K562 (cell line): ENCODE results near the gene HSD11B2. TPM values are rescaled to one million over a fixed set of nuclear protein-coding genes. Genes with fewer than 3 reads are reported as not detected.

Experiments used
- ATAC-seq: fragments of 200-7000 bp; cut with Tn5 transposase; 3 replicates; pipeline ENCODE4 v1.9.1; 2020; ENCODE audit warnings: moderate library complexity
- BruUV-seq: library from RNA; stranded (reverse); fragments of 400-500 nt; replicated peaks from 2 replicates; lab custom pipeline; 2021; lab: Mats Ljungman, UMichigan
- CTCF ChIA-PET: fragments of 300-600 bp; formaldehyde crosslinking; extraction: SDS; loops from one replicate; lab custom pipeline; 2021; ENCODE audit warnings: low intra/inter-chr PET ratio; lab: Yijun Ruan, JAX
- POLR2A ChIA-PET: fragments of 300-600, 350-650 bp; sonication (Branson Sonifier 250); formaldehyde crosslinking; extraction: SDS; loops from one replicate; lab custom pipeline; 2021; ENCODE audit warnings: antibody characterized with exemption, inconsistent platforms; lab: Yijun Ruan, JAX
- DNase-seq, 4 experiments: peaks; one replicate each; pipeline versions ENCODE4 v3.0.0 to v3.0.0-alpha.2; 2011 to 2018; ENCODE audit warnings: low spot score in 3 of 4, mixed read lengths in 3 of 4; ENCODE audit errors: extremely low read depth in 1 of 4
- FAIRE-seq: peaks from 2 replicates; lab custom pipeline; 2011; peaks lifted over from hg19 to GRCh38; lab: Jason Lieb, UNC
- H2AFZ ChIP-seq: 2 replicates; pipeline ENCODE4 v1.6.0; 2011; ENCODE audit warnings: low read depth, low read length, control low read depth, inconsistent platforms
- H3K27ac ChIP-seq: fragments of 200-600 bp; 3 replicates; pipeline ENCODE4 v1.8.0; 2011; ENCODE audit warnings: low read depth, mild to moderate bottlenecking, control low read depth, inconsistent platforms, low read length, moderate library complexity, mixed read lengths; ENCODE audit errors: extremely low read depth
- H3K27me3 ChIP-seq, 2 experiments: fragments of 300-600 bp in 1 of 2; 2 replicates in 1 of 2; 3 replicates in 1 of 2; pipeline versions ENCODE4 v1.6.0 to v1.8.0; 2011; ENCODE audit warnings: inconsistent platforms in 2 of 2, low read length in 2 of 2, mild to moderate bottlenecking in 1 of 2, mixed read lengths in 1 of 2, moderate library complexity in 1 of 2; ENCODE audit not compliant: control insufficient read depth in 2 of 2, insufficient read depth in 2 of 2
- H3K36me3 ChIP-seq: fragments of 300-600 bp; 3 replicates; pipeline ENCODE4 v1.8.0; 2011; ENCODE audit warnings: mild to moderate bottlenecking, low read length, inconsistent platforms; ENCODE audit not compliant: control insufficient read depth, insufficient read depth
- H3K4me1 ChIP-seq, 2 experiments: fragments of 200-600 bp in 1 of 2; replicated peaks in 1 of 2; 2 replicates in 1 of 2; 3 replicates in 1 of 2; pipeline versions ENCODE4 v1.5.1 to v1.8.0; 2011; ENCODE audit warnings: inconsistent platforms in 2 of 2, low read length in 2 of 2, mild to moderate bottlenecking in 1 of 2, mixed read lengths in 1 of 2, moderate library complexity in 1 of 2; ENCODE audit not compliant: control insufficient read depth in 2 of 2, insufficient read depth in 2 of 2
- H3K4me2 ChIP-seq: 2 replicates; pipeline ENCODE4 v1.6.1; 2011; ENCODE audit warnings: low read length, control low read depth, inconsistent platforms, mixed read lengths; ENCODE audit not compliant: insufficient read depth
- H3K4me3 ChIP-seq: fragments of 200-600 bp; sonication (generic), shearing (Covaris generic); 2 replicates; pipeline ENCODE4 v1.5.1; 2016; ENCODE audit warnings: control low read depth, inconsistent platforms
- H3K79me2 ChIP-seq: fragments of 200-600 bp; 3 replicates; pipeline ENCODE4 v1.8.0; 2011; ENCODE audit warnings: low read length, inconsistent platforms; ENCODE audit not compliant: control insufficient read depth, insufficient read depth
- H3K9ac ChIP-seq, 2 experiments: 2 replicates each; pipeline versions ENCODE4 v1.6.0 to v1.6.1; 2011; ENCODE audit warnings: low read depth in 2 of 2, low read length in 2 of 2, control low read depth in 1 of 2, inconsistent platforms in 1 of 2, mild to moderate bottlenecking in 1 of 2, mixed read lengths in 1 of 2; ENCODE audit not compliant: insufficient read depth in 1 of 2
- H3K9me1 ChIP-seq: one replicate; pipeline ENCODE4 v1.6.0; 2011; ENCODE audit warnings: inconsistent platforms, mild to moderate bottlenecking, low read length, moderate library complexity; ENCODE audit not compliant: control insufficient read depth, insufficient read depth
- H3K9me3 ChIP-seq: replicated peaks from 2 replicates; pipeline ENCODE4 v1.5.1; 2011; ENCODE audit warnings: low read depth, low read length, inconsistent platforms; ENCODE audit not compliant: control insufficient read depth, insufficient read depth
- H4K20me1 ChIP-seq: replicated peaks from 2 replicates; pipeline ENCODE4 v1.6.1; 2011; ENCODE audit warnings: low read length, inconsistent platforms, mixed read lengths; ENCODE audit not compliant: control insufficient read depth, insufficient read depth
- C11orf30 ChIP-seq: fragments of 450-650 bp; IDR thresholded peaks from 2 replicates; pipeline ENCODE4 v1.6.1; 2016; ENCODE audit warnings: low read depth, mild to moderate bottlenecking
- E2F5 ChIP-seq: sonication (generic); formaldehyde crosslinking; IDR thresholded peaks from 2 replicates; pipeline ENCODE4 v1.8.0; 2022; ENCODE audit warnings: mild to moderate bottlenecking, missing genetic modification reagents
- GABPB2 ChIP-seq: fragments of 250-450 bp; sonication (Bioruptor Pico); conservative IDR thresholded peaks from 2 replicates; pipeline ENCODE4 v1.5.1; 2021; ENCODE audit warnings: mild to moderate bottlenecking
- HDAC6 ChIP-seq: IDR thresholded peaks from 2 replicates; pipeline ENCODE4 v1.6.1; 2012; ENCODE audit warnings: low read depth, mild to moderate bottlenecking, control low read depth, inconsistent platforms, low read length, moderate library complexity
- MIER1 ChIP-seq: fragments of 450-650 bp; IDR thresholded peaks from 2 replicates; pipeline ENCODE4 v1.6.1; 2016; ENCODE audit warnings: antibody characterized with exemption, mild to moderate bottlenecking, low read depth
- RFX7 ChIP-seq: fragments of 250-450 bp; sonication (Bioruptor Pico); IDR thresholded peaks from 2 replicates; pipeline ENCODE4 v1.5.1; 2021; ENCODE audit warnings: mild to moderate bottlenecking
- THRAP3 ChIP-seq: fragments of 450-650 bp; IDR thresholded peaks from 2 replicates; pipeline ENCODE4 v1.6.1; 2016; ENCODE audit warnings: mild to moderate bottlenecking, inconsistent platforms, borderline replicate concordance
- ZKSCAN3 ChIP-seq: fragments of 250-450 bp; sonication (Bioruptor Pico); IDR thresholded peaks from 2 replicates; pipeline ENCODE4 v1.4.0; 2020
- ZNF232 ChIP-seq: sonication (generic); formaldehyde crosslinking; IDR thresholded peaks from 2 replicates; pipeline ENCODE4 v1.8.0; 2022; ENCODE audit warnings: mild to moderate bottlenecking, missing genetic modification reagents
- ZNF277 ChIP-seq: fragments of 250-450 bp; sonication (Bioruptor Pico); IDR thresholded peaks from 2 replicates; pipeline ENCODE4 v1.8.0; 2022; ENCODE audit warnings: inconsistent platforms, mild to moderate bottlenecking, moderate library complexity, borderline replicate concordance
- ZNF324 ChIP-seq: fragments of 250-450 bp; sonication (Bioruptor Pico); IDR thresholded peaks from 2 replicates; pipeline ENCODE4 v1.4.0; 2020; ENCODE audit warnings: mild to moderate bottlenecking
- WGBS: fragments of 100-300 bp; shearing (Covaris generic); methylation state at CpG from one replicate; pipeline ENCODE4 v1.1.6; 2016; ENCODE audit warnings: low coverage, mixed read lengths; ENCODE audit not compliant: insufficient coverage; ENCODE audit errors: missing lambda C conversion rate; 5-methylcytosine and 5-hydroxymethylcytosine counted together
- in situ Hi-C: fragments of 300-500 bp; cut with MboI; formaldehyde crosslinking; loops from 4 replicates; pipeline ENCODE4 v1.15.0; 2018; ENCODE audit warnings: inconsistent platforms, mixed read lengths
- intact Hi-C: fragments of 100-400 bp; cut with micrococcal nuclease; formaldehyde crosslinking; loops from 2 replicates; pipeline ENCODE4 v1.14.2; 2022
- polyA plus RNA-seq, 8 experiments: library from polyadenylated mRNA; depleted of rRNA in 4 of 8; stranded (reverse) in 5 of 8; unstranded in 3 of 8; fragments of >200 nt; fragmentation: Nextera tagmentation in 2 of 8; fragmentation: Illumina TruSeq in 1 of 8; extraction: Ambion mirVana in 2 of 8; extraction: Trizol in 1 of 8; gene quantifications; 2 replicates each; pipeline versions ENCODE4 v1.2.1 to v1.2.3, GENCODE V29; 2011 to 2014; ENCODE audit warnings: inconsistent platforms in 1 of 8, missing spikeins in 1 of 8
- total RNA-seq, 7 experiments: library from RNA; depleted of rRNA in 6 of 7; stranded (reverse); fragments of >200 nt in 6 of 7; fragmentation: Illumina TruSeq in 2 of 7; extraction: Trizol in 2 of 7; gene quantifications; 2 replicates each; pipeline versions ENCODE4 v1.2.1 to v1.2.3, GENCODE V29; 2011 to 2021; ENCODE audit warnings: low replicate concordance in 1 of 7
- TF ChIP-seq, protein P1 (sequence below): sonication (generic); formaldehyde crosslinking; IDR thresholded peaks from 2 replicates; pipeline ENCODE4 v1.8.0; 2022; ENCODE audit warnings: missing genetic modification reagents, mild to moderate bottlenecking, borderline replicate concordance
- TF ChIP-seq, protein P2 (sequence below): fragments of 250-450 bp; sonication (Bioruptor Pico); IDR thresholded peaks from 2 replicates; pipeline ENCODE4 v1.8.0; 2022; ENCODE audit warnings: inconsistent platforms
- TF ChIP-seq, protein P3 (sequence below): fragments of 250-450 bp; sonication (Bioruptor Pico); IDR thresholded peaks from 2 replicates; pipeline ENCODE4 v1.8.0; 2022; ENCODE audit warnings: moderate library complexity, mild to moderate bottlenecking, inconsistent platforms

HSD11B2 gene
- total and polyA plus RNA-seq, 9 of the 15 experiments (the other 6 are each of a cell fraction or from before 2014, with no cell fraction given): 0.08 to 2.0 (median 0.79) TPM

GRCh38 chr16:67438824-67439393 lies 8.0 kb downstream of the HSD11B2 start (continued):
- TF ChIP-seq, protein P1, sequence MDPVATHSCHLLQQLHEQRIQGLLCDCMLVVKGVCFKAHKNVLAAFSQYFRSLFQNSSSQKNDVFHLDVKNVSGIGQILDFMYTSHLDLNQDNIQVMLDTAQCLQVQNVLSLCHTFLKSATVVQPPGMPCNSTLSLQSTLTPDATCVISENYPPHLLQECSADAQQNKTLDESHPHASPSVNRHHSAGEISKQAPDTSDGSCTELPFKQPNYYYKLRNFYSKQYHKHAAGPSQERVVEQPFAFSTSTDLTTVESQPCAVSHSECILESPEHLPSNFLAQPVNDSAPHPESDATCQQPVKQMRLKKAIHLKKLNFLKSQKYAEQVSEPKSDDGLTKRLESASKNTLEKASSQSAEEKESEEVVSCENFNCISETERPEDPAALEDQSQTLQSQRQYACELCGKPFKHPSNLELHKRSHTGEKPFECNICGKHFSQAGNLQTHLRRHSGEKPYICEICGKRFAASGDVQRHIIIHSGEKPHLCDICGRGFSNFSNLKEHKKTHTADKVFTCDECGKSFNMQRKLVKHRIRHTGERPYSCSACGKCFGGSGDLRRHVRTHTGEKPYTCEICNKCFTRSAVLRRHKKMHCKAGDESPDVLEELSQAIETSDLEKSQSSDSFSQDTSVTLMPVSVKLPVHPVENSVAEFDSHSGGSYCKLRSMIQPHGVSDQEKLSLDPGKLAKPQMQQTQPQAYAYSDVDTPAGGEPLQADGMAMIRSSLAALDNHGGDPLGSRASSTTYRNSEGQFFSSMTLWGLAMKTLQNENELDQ (CRISPR knock-in tag): no peak
- TF ChIP-seq ZKSCAN3 (CRISPR knock-in tag): no peak
- TF ChIP-seq C11orf30: no peak

GRCh38 chr16:67441271-67441753 lies 10.4 kb downstream of the HSD11B2 start:
- ChIA-PET POLR2A (interaction anchor here (0.5 kb wide), 1 partner anchor 26 kb away, joined by 3 read pairs; no protein-coding TSS in a partner anchor), CTCF (no interaction called here)
- intact Hi-C loops: no loop called here
- H3K9me1 ChIP-seq: no peaks in the 10 kb centered on the region
- ATAC-seq (no peak), DNase-seq (no peak), FAIRE-seq (no peak)
- no peak overlapping the region for H2AFZ ChIP-seq
- no peak overlapping the region for H3K27ac ChIP-seq
- H3K27me3 ChIP-seq: no peaks in the 10 kb centered on the region
- H3K4me2 ChIP-seq: no peak overlapping the region
- H3K9ac ChIP-seq: no peak overlapping the region
- H3K9me3 ChIP-seq: no peaks in the 10 kb centered on the region
- in situ Hi-C loops: no loop called here
- BruUV-seq: no TSS peak
- no peaks in the 10 kb centered on the region for H3K79me2 ChIP-seq
- WGBS: 84% methylated on average over 8 of the region's 17 CpGs
- peaks cover 0 to 28% of the 10 kb centered on the region in 2 experiments; a peak in 2 of 5 replicates for H3K4me1 ChIP-seq
- peaks cover 18% of the 10 kb centered on the region; the same call in 1 of the 2 replicates for H4K20me1 ChIP-seq
- peaks cover 57% of the 10 kb centered on the region; the same call in 2 of the 3 replicates for H3K36me3 ChIP-seq
- no peak overlapping the region for H3K4me3 ChIP-seq
- no peak for TF ChIP-seq ZNF324 (CRISPR knock-in tag)
- TF ChIP-seq GABPB2: no peak
- TF ChIP-seq E2F5 (CRISPR knock-in tag): no peak
- TF ChIP-seq HDAC6: no peak
- TF ChIP-seq ZNF232 (CRISPR knock-in tag): no peak
- no peak for TF ChIP-seq THRAP3
- no peak for TF ChIP-seq ZNF277 (CRISPR knock-in tag)
- no peak for TF ChIP-seq MIER1
- TF ChIP-seq RFX7 (CRISPR knock-in tag): no peak
- TF ChIP-seq, protein P2, sequence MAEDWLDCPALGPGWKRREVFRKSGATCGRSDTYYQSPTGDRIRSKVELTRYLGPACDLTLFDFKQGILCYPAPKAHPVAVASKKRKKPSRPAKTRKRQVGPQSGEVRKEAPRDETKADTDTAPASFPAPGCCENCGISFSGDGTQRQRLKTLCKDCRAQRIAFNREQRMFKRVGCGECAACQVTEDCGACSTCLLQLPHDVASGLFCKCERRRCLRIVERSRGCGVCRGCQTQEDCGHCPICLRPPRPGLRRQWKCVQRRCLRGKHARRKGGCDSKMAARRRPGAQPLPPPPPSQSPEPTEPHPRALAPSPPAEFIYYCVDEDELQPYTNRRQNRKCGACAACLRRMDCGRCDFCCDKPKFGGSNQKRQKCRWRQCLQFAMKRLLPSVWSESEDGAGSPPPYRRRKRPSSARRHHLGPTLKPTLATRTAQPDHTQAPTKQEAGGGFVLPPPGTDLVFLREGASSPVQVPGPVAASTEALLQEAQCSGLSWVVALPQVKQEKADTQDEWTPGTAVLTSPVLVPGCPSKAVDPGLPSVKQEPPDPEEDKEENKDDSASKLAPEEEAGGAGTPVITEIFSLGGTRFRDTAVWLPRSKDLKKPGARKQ: no peak
- TF ChIP-seq, protein P3, sequence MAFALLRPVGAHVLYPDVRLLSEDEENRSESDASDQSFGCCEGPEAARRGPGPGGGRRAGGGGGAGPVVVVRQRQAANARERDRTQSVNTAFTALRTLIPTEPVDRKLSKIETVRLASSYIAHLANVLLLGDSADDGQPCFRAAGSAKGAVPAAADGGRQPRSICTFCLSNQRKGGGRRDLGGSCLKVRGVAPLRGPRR (CRISPR knock-in tag): no peak
